GM12878 (cell line): Measurements from ENCODE around the gene ISL2. TPM values are rescaled to one million over a fixed set of nuclear protein-coding genes. Genes with fewer than 3 reads are reported as not detected.

Experiments used
- ATAC-seq: fragments of 200-7000 bp; cut with Tn5 transposase; 3 replicates; pipeline ENCODE4 v1.9.1; 2020; ENCODE audit warnings: mild to moderate bottlenecking, moderate library complexity
- BruUV-seq: library from RNA; stranded (reverse); fragments of 400-500 nt; replicated peaks from 2 replicates; lab custom pipeline; 2021; lab: Mats Ljungman, UMichigan
- CTCF ChIA-PET: fragments of 300-600 bp; sonication (Branson Sonifier 250); formaldehyde crosslinking; extraction: SDS; loops from one replicate; lab custom pipeline; 2021; ENCODE audit warnings: inconsistent platforms; lab: Yijun Ruan, JAX
- POLR2A ChIA-PET: fragments of 350-600 bp; formaldehyde crosslinking; extraction: SDS; loops from one replicate; lab custom pipeline; 2021; ENCODE audit warnings: inconsistent platforms; lab: Charles Lee
- RAD21 ChIA-PET: fragments of 300-600 bp; sonication (Branson Sonifier 250); formaldehyde crosslinking; loops from one replicate; lab custom pipeline; 2023; ENCODE audit warnings: antibody characterized with exemption; ENCODE audit not compliant: unreplicated experiment; lab: Charles Lee
- SMC1A ChIA-PET: fragments of 300-600 bp; sonication (Branson Sonifier 250); formaldehyde crosslinking; loops from one replicate; lab custom pipeline; 2023; ENCODE audit not compliant: unreplicated experiment, uncharacterized antibody; lab: Charles Lee
- DNase-seq: peaks from one replicate; pipeline ENCODE4 v3.0.0-alpha.2; 2011; ENCODE audit warnings: low read depth, low spot score
- FAIRE-seq: peaks from 3 replicates; lab custom pipeline; 2011; peaks lifted over from hg19 to GRCh38; lab: Jason Lieb, UNC
- H2AFZ ChIP-seq: 2 replicates; pipeline ENCODE4 v1.6.0; 2011; ENCODE audit warnings: low read depth, low read length, control low read depth; ENCODE audit not compliant: control insufficient read depth
- H3K27ac ChIP-seq: 2 replicates; pipeline ENCODE4 v1.5.1; 2011; ENCODE audit warnings: control low read depth; ENCODE audit not compliant: control insufficient read depth, insufficient read depth
- H3K27me3 ChIP-seq, 2 experiments: replicated peaks in 1 of 2; 2 replicates each; pipeline versions ENCODE4 v1.6.0 to v1.6.1; 2011; ENCODE audit warnings: low read length in 1 of 2; ENCODE audit not compliant: control insufficient read depth in 2 of 2, insufficient read depth in 2 of 2
- H3K36me3 ChIP-seq, 2 experiments: 2 replicates each; pipeline ENCODE4 v1.5.1; 2011; ENCODE audit warnings: low read length in 1 of 2; ENCODE audit not compliant: control insufficient read depth in 2 of 2, insufficient read depth in 2 of 2
- H3K4me1 ChIP-seq: 2 replicates; pipeline ENCODE4 v1.6.1; 2011; ENCODE audit warnings: mild to moderate bottlenecking, low read length, moderate library complexity, mixed read lengths; ENCODE audit not compliant: control insufficient read depth, insufficient read depth
- H3K4me2 ChIP-seq: 2 replicates; pipeline ENCODE4 v1.6.0; 2011; ENCODE audit warnings: control low read depth; ENCODE audit not compliant: control insufficient read depth, insufficient read depth
- H3K4me3 ChIP-seq: fragments of 200-600 bp; sonication (generic); 2 replicates; pipeline ENCODE4 v1.5.1; 2016
- H3K79me2 ChIP-seq: 2 replicates; pipeline ENCODE4 v1.6.0; 2011; ENCODE audit warnings: low read length; ENCODE audit not compliant: control insufficient read depth, insufficient read depth
- H3K9ac ChIP-seq: 2 replicates; pipeline ENCODE4 v1.8.0; 2011; ENCODE audit warnings: low read length, control low read depth, mixed read lengths; ENCODE audit not compliant: control insufficient read depth, insufficient read depth
- H3K9me3 ChIP-seq: replicated peaks from 3 replicates; pipeline ENCODE4 v1.5.1; 2011; ENCODE audit warnings: mild to moderate bottlenecking, low read length; ENCODE audit not compliant: control insufficient read depth, insufficient read depth
- H4K20me1 ChIP-seq: 2 replicates; pipeline ENCODE4 v1.6.0; 2011; ENCODE audit not compliant: control insufficient read depth, insufficient read depth
- EGR1 ChIP-seq, 2 experiments: IDR thresholded peaks; 1 replicate in 1 of 2; 2 replicates in 1 of 2; pipeline ENCODE4 v1.6.1; 2011 to 2012; ENCODE audit warnings: low read depth in 2 of 2, low read length in 2 of 2, borderline replicate concordance in 1 of 2, mild to moderate bottlenecking in 1 of 2, moderate library complexity in 1 of 2
- EP300 ChIP-seq, 2 experiments: fragments of 150-350 bp in 1 of 2; IDR thresholded peaks; 2 replicates each; pipeline ENCODE4 v1.6.1; 2011 to 2012; ENCODE audit warnings: low read depth in 2 of 2, low read length in 2 of 2, borderline replicate concordance in 1 of 2, improper control_type of control experiment in 1 of 2, inconsistent platforms in 1 of 2; ENCODE audit not compliant: control insufficient read depth in 1 of 2
- KDM1A ChIP-seq: fragments of 200-600 bp; sonication (generic); IDR thresholded peaks from 2 replicates; pipeline ENCODE4 v1.6.1; 2016; ENCODE audit warnings: borderline replicate concordance
- STAT3 ChIP-seq: IDR thresholded peaks from 2 replicates; pipeline ENCODE4 v1.6.1; 2011; ENCODE audit warnings: low read depth, low read length, improper control_type of control experiment
- WGBS: methylation state at CpG from one replicate; pipeline ENCODE4 v1.1.6; 2016; ENCODE audit warnings: low lambda C conversion rate; ENCODE audit not compliant: insufficient replicate concordance, insufficient coverage; ENCODE audit errors: missing lambda C conversion rate; 5-methylcytosine and 5-hydroxymethylcytosine counted together
- in situ Hi-C: fragments of 300-500 bp; cut with MboI; formaldehyde crosslinking; loops from 9 replicates; pipeline ENCODE4 v1.14.3; 2018; ENCODE audit warnings: mixed read lengths
- intact Hi-C: fragments of 100-400 bp; cut with micrococcal nuclease; formaldehyde crosslinking; loops from one replicate; pipeline ENCODE4 v1.14.2; 2022; ENCODE audit not compliant: unreplicated experiment
- polyA plus RNA-seq, 11 experiments: library from polyadenylated mRNA; depleted of rRNA in 4 of 11; unstranded in 6 of 11; stranded (reverse) in 5 of 11; fragments of >200 nt; fragmentation: Nextera tagmentation in 4 of 11; fragmentation: Illumina TruSeq in 1 of 11; extraction: Ambion mirVana in 4 of 11; extraction: Trizol in 1 of 11; gene quantifications; 1 replicate in 1 of 11; 2 replicates in 10 of 11; pipeline versions ENCODE4 v1.2.1 to v1.2.3, GENCODE V29; 2011 to 2016; ENCODE audit warnings: inconsistent platforms in 2 of 11, missing spikeins in 2 of 11, low read depth in 1 of 11
- total RNA-seq, 4 experiments: library from RNA; depleted of rRNA in 3 of 4; stranded (reverse); fragments of >200 nt in 3 of 4; fragmentation: Illumina TruSeq in 1 of 4; extraction: Trizol in 1 of 4; gene quantifications; 2 replicates each; pipeline versions ENCODE4 v1.2.1 to v1.2.3, GENCODE V29; 2013 to 2021
- TF ChIP-seq, protein P1 (sequence below): IDR thresholded peaks from 2 replicates; pipeline ENCODE4 v1.6.1; 2012; ENCODE audit warnings: mild to moderate bottlenecking, low read depth, low read length

ISL2 gene
- total and polyA plus RNA-seq, 10 of the 15 experiments (the other 5 are each of a cell fraction or from before 2014, with no cell fraction given): 0.05 to 0.26 (median 0.08) TPM; not detected in 7

DNA sequence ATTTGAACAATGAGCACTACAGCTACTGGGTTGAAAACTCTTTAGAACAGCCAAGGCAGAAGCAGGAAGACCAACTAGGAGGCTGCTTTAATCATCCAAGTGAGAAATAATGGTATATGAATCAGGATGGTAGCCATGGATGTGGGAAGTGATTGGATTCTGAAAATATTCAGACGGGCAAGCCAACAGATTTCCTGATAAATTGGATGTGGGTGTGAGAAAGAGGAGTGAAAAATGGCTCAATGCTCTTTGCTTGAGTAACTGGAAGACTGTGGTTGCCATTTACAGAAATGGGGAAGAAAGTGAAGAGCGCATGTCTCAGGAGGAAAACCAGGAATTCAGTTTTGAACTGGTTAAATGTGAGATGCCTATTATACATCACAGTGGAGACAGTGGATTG lies 50.4 kb downstream of the ISL2 start:
- no peaks in the 10 kb centered on the region for H4K20me1 ChIP-seq
- ATAC-seq: no peak
- H3K4me1 ChIP-seq: no peaks in the 10 kb centered on the region
- H3K36me3 ChIP-seq: no peaks in the 10 kb centered on the region
- no peak overlapping the region for H3K4me2 ChIP-seq
- CTCF ChIA-PET: no interaction called here
- TF ChIP-seq EGR1 (IDR thresholded peaks at IDR 0.05; ENCODE audit: borderline replicate concordance in 1 of 2, low read depth in 2 of 2, low read length in 2 of 2) (no peak), STAT3 (no peak)
- intact Hi-C loops: no loop called here
- BruUV-seq: no TSS peak
- H3K27me3 ChIP-seq: no peaks in the 10 kb centered on the region
- DNase-seq: no peak
- no peak overlapping the region for H2AFZ ChIP-seq
- H3K9ac ChIP-seq: no peak overlapping the region
- POLR2A ChIA-PET: no interaction called here
- RAD21 ChIA-PET: no interaction called here
- no peaks in the 10 kb centered on the region for H3K9me3 ChIP-seq
- H3K4me3 ChIP-seq: no peak overlapping the region
- FAIRE-seq: no peak
- 92% methylated on average over 2 of the region's 2 CpGs for WGBS
- H3K27ac ChIP-seq: no peak overlapping the region
- SMC1A ChIA-PET: no interaction called here
- H3K79me2 ChIP-seq: no peaks in the 10 kb centered on the region
- in situ Hi-C loops: no loop called here

- in situ Hi-C loops: no loop called here
- CTCF ChIA-PET: interaction anchor here (1.3 kb wide), 1 partner anchor 16 kb away, joined by 3 read pairs; no protein-coding TSS in a partner anchor
Observed at GRCh38 chr15:76390571-76390970, 54.0 kb downstream of the ISL2 start.

More at GRCh38 chr15:76390571-76390970, 54.0 kb downstream of the ISL2 start:
- TF ChIP-seq, protein P1, sequence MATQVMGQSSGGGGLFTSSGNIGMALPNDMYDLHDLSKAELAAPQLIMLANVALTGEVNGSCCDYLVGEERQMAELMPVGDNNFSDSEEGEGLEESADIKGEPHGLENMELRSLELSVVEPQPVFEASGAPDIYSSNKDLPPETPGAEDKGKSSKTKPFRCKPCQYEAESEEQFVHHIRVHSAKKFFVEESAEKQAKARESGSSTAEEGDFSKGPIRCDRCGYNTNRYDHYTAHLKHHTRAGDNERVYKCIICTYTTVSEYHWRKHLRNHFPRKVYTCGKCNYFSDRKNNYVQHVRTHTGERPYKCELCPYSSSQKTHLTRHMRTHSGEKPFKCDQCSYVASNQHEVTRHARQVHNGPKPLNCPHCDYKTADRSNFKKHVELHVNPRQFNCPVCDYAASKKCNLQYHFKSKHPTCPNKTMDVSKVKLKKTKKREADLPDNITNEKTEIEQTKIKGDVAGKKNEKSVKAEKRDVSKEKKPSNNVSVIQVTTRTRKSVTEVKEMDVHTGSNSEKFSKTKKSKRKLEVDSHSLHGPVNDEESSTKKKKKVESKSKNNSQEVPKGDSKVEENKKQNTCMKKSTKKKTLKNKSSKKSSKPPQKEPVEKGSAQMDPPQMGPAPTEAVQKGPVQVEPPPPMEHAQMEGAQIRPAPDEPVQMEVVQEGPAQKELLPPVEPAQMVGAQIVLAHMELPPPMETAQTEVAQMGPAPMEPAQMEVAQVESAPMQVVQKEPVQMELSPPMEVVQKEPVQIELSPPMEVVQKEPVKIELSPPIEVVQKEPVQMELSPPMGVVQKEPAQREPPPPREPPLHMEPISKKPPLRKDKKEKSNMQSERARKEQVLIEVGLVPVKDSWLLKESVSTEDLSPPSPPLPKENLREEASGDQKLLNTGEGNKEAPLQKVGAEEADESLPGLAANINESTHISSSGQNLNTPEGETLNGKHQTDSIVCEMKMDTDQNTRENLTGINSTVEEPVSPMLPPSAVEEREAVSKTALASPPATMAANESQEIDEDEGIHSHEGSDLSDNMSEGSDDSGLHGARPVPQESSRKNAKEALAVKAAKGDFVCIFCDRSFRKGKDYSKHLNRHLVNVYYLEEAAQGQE: no peak
- TF ChIP-seq KDM1A (no peak), EP300 (IDR thresholded peaks at IDR 0.05; ENCODE audit: borderline replicate concordance in 1 of 2, control insufficient read depth in 1 of 2, low read depth in 2 of 2, low read length in 2 of 2) (no peak)
- Histone ChIP-seq H3K9ac (no peak overlapping the region), H3K27ac (no peak overlapping the region), H3K36me3 (no peaks in the 10 kb centered on the region), H3K27me3 (no peaks in the 10 kb centered on the region), H4K20me1 (no peaks in the 10 kb centered on the region), H3K4me3 (no peak overlapping the region), H2AFZ (no peak overlapping the region), H3K4me2 (no peak overlapping the region), H3K4me1 (no peaks in the 10 kb centered on the region), H3K9me3 (no peaks in the 10 kb centered on the region), H3K79me2 (no peaks in the 10 kb centered on the region)
- DNase-seq: no peak
- no peak for ATAC-seq
- FAIRE-seq: no peak
- POLR2A ChIA-PET: no interaction called here
- no TSS peak for BruUV-seq
- intact Hi-C loops: no loop called here
- RAD21 ChIA-PET: no interaction called here
- SMC1A ChIA-PET: interaction anchor here (0.8 kb wide), 1 partner anchor 12 kb away, joined by 3 read pairs; no protein-coding TSS in a partner anchor
